A204.1 (cell line): ENCODE measurements around the gene MFGE8.

Experiments
- FAIRE-seq: peaks from 2 replicates; lab custom pipeline; 2012; peaks lifted over from hg19 to GRCh38; lab: Jason Lieb, UNC

MFGE8 gene

DNA sequence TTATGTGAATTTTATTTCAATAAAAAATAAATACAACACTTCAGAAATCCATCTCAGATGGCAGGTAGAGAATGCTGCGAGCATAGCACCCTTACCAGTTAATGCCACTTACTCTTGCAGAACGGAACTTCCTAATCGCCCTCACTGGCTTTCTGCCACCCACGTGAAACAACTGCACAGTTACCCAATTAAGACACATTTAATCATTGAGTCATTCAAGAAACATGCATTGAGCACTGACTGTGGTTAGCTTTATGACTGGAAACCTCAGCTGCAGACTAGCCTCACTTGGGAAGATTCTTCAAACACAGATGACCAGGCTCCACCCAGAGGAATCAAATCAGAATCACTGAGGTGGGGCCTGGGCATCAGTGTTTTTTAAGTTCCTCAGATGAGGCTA is 5.6 kb upstream of the MFGE8 start:
- no peak for FAIRE-seq

DNA sequence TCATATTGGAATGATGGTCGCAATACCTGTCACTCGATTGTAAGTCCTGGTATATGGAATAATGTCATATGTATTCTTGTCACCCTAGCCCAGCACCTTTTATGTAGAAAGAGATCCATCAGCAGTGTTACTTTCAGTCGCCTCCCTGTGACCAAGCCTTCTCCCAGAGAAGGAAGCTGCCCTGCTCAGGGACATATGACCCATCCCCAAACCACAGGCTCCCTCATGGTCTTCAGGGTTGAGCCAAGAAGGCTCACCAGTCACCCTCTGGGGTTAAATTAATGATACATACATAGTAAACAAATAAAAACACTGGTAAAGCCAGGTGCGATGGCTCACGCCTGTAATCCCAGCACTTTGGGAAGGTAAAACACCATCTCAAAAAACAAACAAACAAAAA is 4.6 kb upstream of the MFGE8 start:
- no peak for FAIRE-seq

DNA sequence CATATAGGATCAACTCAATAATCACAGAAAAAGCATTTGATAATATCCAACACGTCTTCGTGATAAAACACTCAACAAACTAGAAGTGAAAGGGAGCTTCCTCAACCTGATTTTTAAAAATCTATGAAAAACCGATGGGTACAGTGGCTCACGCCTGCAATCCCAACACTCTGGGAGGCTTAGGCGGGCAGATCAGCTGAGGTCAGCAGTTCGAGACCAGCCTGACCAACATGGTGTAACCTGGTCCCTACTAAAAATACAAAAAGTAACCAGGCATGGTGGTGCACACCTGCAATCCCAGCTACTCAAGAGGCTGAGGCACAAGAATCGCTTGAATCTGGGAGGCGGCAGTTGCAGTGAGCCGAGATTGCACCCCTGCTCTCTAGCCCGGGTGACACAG is 2.2 kb upstream of the MFGE8 start:
- no peak for FAIRE-seq

DNA sequence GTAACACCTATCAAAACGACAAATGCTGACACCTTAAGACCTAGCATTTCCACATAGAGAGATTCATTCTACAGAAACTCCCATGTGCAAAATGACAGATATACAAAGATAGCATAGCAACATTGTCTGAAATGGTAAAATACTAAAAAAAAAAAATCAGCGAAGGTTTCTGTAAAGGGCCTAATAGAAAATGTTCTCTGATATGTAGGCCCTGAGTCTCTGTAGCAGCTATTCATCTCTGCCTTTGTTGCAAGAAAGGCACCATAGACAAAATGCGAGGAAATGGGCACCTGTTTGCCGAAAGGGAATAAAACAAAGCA is 631 bp upstream of the MFGE8 start:
- no peak for FAIRE-seq

DNA sequence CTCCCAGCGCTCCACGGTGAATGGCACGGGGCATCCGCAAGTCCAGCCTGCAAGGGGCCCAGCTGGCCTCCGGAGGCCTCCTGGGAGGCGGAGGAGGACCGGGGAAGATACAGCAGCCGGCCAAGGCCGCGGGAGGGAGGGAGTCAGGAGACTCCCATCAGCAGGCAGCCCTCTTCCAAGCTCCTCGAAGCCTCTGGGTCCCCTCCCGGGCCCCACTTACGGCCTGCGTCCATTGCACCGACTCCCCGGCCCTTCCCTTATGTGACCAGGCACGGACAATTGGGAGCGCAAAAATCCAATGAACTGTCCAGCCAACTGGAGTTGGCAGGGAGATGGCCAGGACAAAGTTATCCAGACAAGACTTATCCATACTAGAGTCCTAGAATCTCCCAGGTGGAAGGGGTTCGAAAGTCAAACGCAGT is 668 bp downstream of the MFGE8 start:
- no peak for FAIRE-seq

DNA sequence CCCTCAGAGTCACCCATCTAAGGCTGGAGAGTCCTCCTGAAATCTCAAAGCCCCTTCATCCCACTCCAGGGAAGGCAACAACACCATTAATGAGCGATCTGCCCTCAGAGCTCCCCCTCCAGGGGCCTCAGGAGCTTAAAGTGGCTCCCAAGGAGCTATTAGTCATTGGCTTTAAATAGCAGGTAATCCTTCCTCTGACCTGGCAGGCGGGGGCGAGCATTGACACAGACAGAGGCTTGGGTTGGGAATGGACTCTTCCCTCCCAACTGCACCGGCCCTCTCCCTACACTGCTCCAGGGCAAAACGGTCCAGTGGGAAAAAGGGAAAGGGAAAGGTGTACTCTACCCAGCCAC is 1.4 kb downstream of the MFGE8 start:
- no peak for FAIRE-seq

DNA sequence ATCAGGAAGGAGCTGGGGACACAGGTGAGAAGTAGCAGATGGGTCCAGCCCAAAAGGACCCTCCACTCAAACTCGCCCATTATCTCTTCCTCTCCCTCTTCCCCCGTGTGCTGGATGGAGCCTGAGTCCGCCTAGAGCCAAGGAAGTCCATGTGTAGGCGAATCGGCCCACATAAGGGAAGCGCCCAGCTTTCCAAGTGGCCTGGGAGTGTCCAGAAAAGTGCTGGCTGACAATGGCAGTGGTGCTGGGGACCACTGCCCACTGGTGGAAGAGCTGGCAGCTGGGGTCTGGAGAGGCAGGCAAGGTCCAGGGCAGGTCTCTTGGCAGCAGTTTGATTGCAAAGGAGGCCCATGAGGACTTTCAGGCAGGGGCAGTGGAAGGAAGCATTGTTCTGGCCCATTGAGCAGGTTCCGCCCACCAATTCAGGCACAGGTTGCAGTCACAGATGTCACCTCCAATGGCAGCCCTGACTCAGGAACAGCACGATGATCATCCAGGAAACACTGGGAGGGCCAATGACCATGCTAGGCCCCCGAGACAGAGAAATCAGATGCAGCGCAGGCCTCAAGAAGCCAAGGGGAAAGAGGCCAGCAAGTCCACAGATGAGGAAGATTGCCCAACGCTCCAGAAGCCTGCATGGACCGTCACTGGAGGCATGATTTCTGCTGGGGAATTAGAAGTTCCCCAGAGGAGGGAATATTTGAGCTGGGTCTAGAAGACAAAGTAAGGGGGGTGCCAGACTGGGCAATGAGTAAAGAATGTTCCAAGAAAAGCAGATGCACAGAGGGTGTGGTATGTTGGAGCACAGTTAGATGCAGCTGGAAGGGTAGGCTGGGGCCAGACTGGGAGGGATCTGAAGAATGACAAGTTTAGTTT is 3.0 kb downstream of the MFGE8 start:
- FAIRE-seq, result no peak

DNA sequence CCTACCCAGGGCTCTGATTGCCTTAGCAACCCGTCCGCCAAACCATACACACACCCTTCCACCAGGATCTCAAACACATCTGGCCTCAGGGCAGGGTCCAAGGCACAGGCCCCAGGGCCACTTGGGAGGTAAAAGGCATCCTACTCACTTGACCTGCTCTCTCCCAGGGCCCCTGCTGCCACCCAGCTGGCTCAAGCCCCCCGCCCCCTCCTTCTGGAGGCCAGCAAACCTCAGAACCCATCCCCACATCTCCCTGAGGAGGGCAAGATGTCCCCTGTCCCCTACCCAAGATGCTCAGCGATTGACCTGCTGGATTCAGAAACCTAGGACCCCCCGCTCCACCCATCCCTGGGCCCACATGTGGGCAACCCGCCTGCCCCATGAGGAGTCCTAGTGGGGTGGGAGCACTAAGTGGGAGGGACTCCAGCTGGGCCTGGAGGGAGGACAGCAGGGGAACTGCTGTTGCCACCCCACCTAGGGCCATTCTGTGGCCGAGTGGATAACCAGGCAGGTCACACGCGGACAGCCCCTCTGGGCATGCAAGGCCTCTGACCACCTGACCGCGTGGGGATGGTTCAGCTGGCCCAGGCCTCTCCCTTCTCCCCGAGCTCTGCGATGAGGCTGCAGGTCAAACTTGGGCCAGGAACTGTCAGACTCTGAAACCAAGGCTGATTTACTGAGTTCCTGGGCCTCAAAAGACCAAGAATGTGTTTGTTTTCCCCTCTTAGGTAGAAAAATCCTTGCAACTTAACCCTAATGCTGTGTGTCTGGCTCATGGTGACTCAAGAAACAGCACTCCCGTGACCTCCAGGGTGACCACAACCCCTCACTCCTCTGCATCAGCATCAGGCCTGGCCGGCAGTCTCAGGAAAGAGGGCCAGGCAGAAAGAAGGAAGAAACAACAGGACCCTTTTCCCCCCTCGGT is 4.2 kb downstream of the MFGE8 start:
- no peak for FAIRE-seq

DNA sequence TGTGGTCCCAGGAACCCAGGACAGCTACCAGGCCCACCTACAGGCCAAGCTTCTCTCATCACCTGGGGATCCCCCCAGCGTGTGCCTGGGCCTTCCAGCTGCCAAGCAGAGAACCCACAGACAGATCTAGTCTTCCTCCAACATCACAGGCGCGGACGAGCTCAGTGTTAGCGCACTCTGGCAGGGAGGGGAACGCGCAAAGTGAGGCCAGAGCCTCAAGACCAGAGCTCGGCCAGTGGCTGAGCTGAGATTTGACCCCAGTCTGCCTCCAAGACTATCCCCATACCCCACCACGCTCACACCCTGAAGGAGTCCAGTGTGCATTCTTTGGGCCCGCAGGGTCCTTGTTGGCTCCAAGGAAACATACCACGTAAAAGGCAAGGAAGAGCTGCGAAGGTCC is 5.1 kb downstream of the MFGE8 start:
- FAIRE-seq, result no peak

DNA sequence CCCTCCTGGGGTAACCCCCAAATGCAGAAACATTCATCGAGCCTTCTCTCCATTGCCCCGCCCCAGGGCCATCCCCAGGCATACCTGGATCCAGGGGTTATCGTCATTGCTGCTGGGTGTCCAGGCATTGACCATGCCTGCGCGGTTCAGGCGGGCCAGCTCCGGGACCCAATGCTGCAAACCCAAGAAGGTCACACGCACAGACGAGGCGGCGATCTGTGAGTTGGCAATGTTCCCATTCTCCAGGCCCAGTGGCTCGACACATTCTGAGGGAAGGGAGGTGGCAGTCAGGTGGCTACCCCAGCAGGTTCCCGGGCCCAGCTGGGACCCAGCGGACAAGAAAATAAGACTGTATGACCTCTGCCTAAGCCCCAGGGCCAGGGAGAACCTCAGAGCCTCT is 6.1 kb downstream of the MFGE8 start:
- FAIRE-seq, result no peak

DNA sequence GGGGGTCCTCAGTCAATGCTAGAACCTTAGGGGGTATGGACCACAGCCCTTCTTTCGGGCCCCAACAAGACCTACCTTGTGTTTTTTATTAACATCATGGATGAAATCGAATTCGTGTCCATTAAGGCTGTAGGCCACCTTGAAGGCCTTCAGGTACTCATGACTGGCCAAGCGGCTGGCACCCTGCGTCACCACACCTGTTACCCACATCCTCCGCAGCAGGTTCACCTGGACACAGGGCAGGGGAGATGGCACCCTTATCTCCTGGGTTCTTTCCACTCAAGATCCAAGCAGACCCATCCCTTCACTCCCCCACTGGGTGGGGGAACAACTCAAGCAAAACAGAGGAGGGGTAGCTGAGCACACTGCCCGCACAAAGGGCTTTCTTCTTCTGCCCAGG is 6.6 kb downstream of the MFGE8 start:
- no peak for FAIRE-seq

DNA sequence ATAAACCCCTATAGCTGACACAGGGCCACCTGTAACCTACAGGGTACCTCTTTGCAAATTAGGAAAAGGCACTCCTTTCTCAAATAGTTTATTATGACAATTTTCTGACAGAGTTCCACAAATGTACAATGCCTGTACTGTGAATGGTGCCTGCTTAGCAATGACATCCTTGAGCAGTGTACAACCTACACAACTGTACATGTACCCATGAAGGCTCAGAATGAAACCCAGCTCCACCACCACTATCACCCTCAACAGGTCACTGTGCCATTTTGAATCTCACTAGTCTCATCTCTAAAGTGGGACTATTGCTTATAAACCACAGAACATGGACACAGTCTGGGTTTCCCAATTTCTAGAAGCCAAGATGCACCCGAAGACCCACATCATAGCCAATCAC is 7.0 kb downstream of the MFGE8 start:
- no peak for FAIRE-seq

DNA sequence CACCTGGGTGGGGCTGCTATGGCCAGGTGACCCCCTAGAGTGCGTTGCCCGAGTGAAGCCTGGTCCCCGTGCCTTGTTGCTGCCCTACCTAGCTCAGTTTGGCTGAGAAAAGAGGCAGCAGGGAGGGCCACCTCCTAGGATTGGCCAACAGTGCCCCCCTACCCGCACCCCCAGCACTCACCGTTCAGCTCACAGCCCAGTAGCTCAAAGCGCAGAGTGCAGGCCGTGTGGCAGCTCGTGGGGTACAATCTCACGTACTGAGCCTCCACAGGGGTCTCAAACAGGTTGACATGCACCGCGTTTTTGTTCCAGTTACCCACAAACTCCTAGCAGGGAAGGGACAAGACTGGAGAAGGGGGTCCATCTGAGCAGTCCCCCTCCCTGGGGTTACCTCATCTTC is 7.6 kb downstream of the MFGE8 start:
- no peak for FAIRE-seq

DNA sequence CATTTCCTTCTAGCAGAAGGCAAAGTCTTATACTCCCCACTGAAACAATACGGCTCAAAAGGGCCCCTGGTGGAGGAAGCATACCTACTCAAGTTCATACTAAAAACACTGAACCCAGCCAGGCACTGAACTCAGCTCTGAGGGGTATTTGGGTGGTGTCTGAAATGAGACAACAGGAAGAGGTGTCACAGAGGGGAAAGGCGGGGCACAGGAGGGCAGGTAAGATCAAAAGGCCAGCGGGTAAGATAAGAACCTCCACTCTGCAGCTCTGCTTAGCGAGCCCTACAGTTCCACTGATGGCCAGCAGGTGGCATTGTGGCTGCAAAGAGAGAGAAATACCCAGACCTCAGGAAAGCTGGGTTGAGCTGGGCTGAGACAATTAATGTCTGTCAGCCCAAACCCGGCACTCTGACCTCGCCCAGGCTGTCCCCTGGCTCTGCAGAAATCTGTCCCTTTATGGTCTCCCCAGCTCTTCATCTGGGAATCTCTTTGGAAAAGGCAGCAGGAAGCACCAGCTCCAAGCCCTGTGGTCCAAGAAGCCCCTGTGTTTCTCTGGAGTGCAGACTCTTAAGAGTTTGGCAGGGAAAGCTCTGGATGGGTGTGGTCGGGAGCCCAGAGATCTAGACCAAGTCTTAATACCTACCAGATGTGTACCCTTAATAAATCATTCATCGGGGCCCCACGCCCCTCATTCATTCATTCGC is 8.4 kb downstream of the MFGE8 start:
- no peak for FAIRE-seq

DNA sequence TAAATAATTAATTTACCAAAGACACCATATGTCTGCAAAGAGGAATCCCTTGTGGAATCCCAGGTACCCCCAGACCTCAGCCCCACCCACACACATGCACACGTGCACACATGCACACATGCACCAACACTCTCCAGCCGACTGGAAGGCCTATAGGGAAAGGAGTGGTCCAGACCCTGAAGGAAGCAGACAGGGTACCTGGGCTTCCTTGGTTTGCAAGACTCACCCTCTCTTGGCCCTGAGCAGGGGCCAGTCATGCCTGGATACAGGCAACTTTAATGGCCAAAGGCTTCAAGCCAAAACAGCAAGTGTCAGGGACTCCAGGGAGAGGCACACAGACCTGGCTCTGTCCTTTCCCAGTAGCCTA is 8.9 kb downstream of the MFGE8 start:
- no peak for FAIRE-seq

DNA sequence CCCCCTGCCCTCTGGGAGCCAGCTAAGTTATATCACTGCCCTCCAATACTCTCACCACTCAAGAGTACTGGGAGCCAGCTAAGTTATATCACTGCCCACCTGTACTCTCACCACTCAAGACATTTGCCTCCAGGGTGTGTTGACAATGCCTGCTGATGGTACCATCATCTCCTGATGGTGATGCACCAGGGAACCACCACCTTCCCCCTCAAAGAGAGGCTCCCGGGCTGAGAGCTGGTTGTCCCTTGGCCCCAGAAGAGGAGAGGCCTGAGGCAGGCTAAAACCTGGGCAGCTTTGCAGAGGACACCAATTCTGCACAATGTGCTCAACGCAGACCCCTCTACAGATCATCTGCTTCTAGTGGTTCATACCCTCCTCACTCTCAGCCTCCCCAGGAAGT is 10.3 kb downstream of the MFGE8 start:
- FAIRE-seq, result no peak

DNA sequence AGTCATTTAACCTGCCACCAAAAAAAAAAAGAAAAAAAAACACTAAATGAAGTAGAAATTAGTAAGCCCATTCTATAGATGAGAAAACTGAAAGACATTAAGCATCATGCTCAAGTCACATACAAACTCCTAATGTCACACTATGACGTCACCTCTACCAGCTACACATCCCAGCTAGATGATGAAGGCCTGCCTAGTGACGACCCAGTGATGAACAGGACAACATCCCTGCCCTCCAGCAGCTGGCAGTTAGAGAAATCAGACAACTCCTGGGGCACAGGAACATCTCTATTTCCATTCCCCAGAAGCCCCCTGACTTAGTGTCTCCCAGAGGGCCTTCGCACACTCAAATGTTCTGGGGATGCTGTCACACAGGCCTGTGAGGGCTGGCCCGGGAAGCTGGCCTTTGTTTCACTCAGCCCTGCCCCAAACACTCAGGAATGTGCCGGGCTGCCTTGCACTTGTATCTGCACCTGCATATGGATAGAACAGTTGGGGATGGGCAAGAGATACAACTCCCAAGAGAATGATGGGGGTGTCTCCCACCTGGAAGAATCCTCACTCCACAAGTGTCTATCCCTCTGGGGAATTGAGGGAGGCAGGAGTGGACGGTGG is 10.9 kb downstream of the MFGE8 start:
- no peak for FAIRE-seq

DNA sequence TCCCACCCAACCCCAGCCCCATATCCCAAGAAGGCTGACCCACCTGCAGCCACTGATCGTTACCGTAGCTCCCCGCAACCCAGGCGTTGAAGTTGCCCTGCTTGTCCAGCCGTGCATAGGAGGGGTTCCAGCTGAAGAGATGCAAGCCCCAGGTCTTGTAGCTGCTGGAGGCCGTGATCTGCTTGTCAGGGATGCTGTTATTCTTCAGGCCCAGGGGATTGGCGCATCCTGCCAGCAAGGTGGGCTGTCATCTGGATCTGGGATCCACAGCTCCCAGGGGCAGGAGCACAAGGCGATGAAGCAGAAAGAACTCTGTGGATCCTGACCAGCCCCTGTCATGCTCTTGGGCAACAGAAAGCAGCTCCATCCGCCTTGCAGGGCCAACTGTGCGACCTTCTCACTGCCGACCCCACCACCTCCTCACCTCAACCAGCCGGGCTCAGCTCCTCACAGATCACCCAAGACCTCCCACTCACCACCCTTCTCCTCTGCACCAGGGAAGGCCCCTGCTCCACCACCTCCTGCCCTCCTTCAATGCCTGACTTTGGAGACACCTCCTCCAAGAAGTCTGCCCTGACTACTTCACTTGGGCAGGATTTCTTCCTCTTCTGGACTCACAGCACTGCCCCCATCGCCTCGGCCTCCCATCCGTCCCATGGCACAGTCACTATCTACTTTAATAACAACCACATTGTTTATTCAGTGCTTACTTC is 11.5 kb downstream of the MFGE8 start:
- no peak for FAIRE-seq

DNA sequence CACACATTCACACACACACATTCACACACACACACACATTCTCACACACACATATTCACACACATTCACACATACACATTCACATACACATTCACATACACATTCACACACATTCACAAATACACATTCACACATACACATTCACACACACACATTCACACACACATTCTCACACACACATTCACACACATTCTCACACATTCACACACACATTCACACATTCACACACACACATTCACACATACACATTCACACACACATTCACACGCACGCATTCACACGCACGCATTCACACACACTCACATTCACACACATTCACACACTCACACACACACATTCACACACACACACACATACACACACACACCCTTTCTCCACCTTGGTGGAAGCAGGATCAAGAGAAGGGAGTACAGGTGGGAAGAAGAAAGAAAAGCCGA is 12.2 kb downstream of the MFGE8 start:
- FAIRE-seq, result no peak

DNA sequence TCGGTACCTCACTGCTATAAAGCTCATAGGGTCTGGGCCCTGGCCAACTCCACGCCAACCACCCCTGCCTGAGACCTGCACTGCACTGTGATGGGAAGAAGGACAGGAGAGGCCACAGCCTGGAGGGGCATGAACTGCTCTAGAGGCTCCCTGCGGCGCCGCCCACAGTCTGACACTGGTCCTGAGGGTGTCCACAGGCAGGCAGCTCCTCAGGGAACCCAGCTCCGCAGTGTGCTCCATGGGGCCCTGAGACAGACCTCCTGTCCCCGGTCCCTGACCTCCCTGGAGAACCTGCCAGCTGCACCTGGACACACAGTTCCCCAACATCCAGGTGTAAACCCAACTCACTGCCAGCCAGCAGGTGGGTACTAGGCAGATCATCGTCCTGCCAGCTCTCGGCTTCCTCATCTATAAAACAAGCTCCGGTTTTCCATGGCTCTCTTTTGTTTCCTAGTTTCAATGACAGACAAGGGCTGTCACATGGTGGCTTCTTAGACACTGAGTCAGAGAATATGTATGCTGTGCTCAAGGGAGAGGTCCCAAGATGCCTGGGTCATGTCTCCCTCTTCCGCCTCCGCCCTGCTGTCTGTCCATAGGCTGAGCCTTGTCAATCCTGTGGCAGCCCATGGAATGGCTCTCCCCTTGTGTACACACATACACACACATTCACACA is 12.7 kb downstream of the MFGE8 start:
- no peak for FAIRE-seq

DNA sequence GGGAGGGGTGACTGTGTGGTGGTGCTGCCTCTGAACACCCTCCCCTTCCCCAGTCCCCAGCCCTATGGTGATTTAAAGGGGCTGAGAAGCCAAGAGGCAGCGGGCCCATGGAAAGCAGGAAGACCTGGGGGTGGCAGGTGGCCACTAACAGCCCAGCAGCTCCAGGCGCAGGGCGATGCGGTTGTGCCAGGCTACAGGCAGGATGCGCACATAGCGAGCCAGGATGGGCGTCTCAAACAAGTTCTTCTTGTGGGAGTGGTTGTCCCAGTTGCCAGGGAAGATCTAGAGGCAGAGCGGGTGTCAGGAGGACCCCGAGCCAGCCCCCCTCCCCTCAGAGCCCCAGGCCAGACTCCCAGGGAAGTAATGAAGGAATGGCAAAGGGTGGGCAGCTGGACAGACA is 13.9 kb downstream of the MFGE8 start:
- FAIRE-seq, result no peak
